HFFc6 (cell line): ENCODE measurements around the gene PIGR. TPM values are rescaled to one million over a fixed set of nuclear protein-coding genes. Genes with fewer than 3 reads are reported as not detected.

Source experiments
- DNase-seq: peaks from one replicate; pipeline ENCODE4 v3.0.0-alpha.2; 2018
- H3K27ac Mint-ChIP-seq: 2 replicates; pipeline ENCODE4 v1.8.0; 2020; ENCODE audit warnings: mild to moderate bottlenecking, mixed read lengths
- H3K27me3 Mint-ChIP-seq: 2 replicates; pipeline ENCODE4 v1.8.0; 2021; ENCODE audit warnings: mild to moderate bottlenecking, moderate library complexity, mixed read lengths; ENCODE audit not compliant: insufficient read depth
- H3K36me3 Mint-ChIP-seq: 2 replicates; pipeline ENCODE4 v1.8.0; 2021; ENCODE audit warnings: low read depth, mixed read lengths
- H3K4me1 Mint-ChIP-seq: 2 replicates; pipeline ENCODE4 v1.8.0; 2020; ENCODE audit warnings: low read depth, mixed read lengths
- H3K4me3 Mint-ChIP-seq: 2 replicates; pipeline ENCODE4 v1.8.0; 2020; ENCODE audit warnings: mild to moderate bottlenecking, moderate library complexity, mixed read lengths
- H3K9me3 Mint-ChIP-seq: 2 replicates; pipeline ENCODE4 v1.8.0; 2020; ENCODE audit warnings: mild to moderate bottlenecking, mixed read lengths
- CTCF ChIP-seq: fragments of 200-600 bp; sonication (generic); IDR thresholded peaks from 2 replicates; pipeline ENCODE4 v1.5.0; 2021; ENCODE audit warnings: antibody characterized with exemption, mild to moderate bottlenecking
- total RNA-seq, 6 experiments: library from RNA; stranded (reverse); fragmentation: NEBNext Ultra II Directional; extraction: Animal tissue kit (Norgen Biotek cat#: 25700); gene quantifications; 2 replicates in 1 of 6; 3 replicates in 5 of 6; pipeline ENCODE4 v1.2.3, GENCODE V29; 2021

PIGR gene
- total RNA-seq, 6 experiments from 2014 or later, result 0.14 to 0.26 TPM; not detected in 4

- no peaks in the 10 kb centered on the region for H3K36me3 Mint-ChIP-seq
- no peak for TF ChIP-seq CTCF
- no peaks in the 10 kb centered on the region for H3K27me3 Mint-ChIP-seq
- H3K27ac Mint-ChIP-seq, result no peak overlapping the region
- H3K9me3 Mint-ChIP-seq, result no peaks in the 10 kb centered on the region
- H3K4me3 Mint-ChIP-seq, result no peak overlapping the region
- no peak for DNase-seq
- H3K4me1 Mint-ChIP-seq, result peaks cover 90% of the 10 kb centered on the region
Measured at GRCh38 chr1:206893380-206893779, 52.9 kb downstream of the PIGR start.

GRCh38 chr1:206892351-206892984, 53.8 kb downstream of the PIGR start:
- H3K27ac Mint-ChIP-seq, result no peak overlapping the region
- H3K4me3 Mint-ChIP-seq, result no peak overlapping the region
- no peaks in the 10 kb centered on the region for H3K9me3 Mint-ChIP-seq
- peaks cover 90% of the 10 kb centered on the region for H3K4me1 Mint-ChIP-seq
- no peaks in the 10 kb centered on the region for H3K36me3 Mint-ChIP-seq
- peak; percentile 13 for DNase-seq
- no peaks in the 10 kb centered on the region for H3K27me3 Mint-ChIP-seq
- no peak for TF ChIP-seq CTCF

GRCh38 chr1:206891412-206891811, 54.9 kb downstream of the PIGR start:
- no peak for TF ChIP-seq CTCF
- no peak overlapping the region for H3K4me3 Mint-ChIP-seq

GRCh38 chr1:206890125-206891060, 55.9 kb downstream of the PIGR start:
- Mint-ChIP-seq H3K27ac (peak overlapping the region; percentile 81), H3K9me3 (no peaks in the 10 kb centered on the region), H3K27me3 (no peaks in the 10 kb centered on the region; the same call in 1 of the 2 replicates), H3K4me1 (peaks cover 78% of the 10 kb centered on the region), H3K4me3 (peak overlapping the region; percentile 28), H3K36me3 (no peaks in the 10 kb centered on the region)
- peak; percentile 43 for DNase-seq
- TF ChIP-seq CTCF, result no peak

More at GRCh38 chr1:206891412-206891811, 54.9 kb downstream of the PIGR start:
- Mint-ChIP-seq H3K36me3 (no peaks in the 10 kb centered on the region), H3K9me3 (no peaks in the 10 kb centered on the region), H3K27me3 (no peaks in the 10 kb centered on the region; the same call in 1 of the 2 replicates), H3K4me1 (peaks cover 88% of the 10 kb centered on the region), H3K27ac (peak overlapping the region; percentile 62)
- no peak for DNase-seq

- Mint-ChIP-seq H3K36me3 (no peaks in the 10 kb centered on the region), H3K9me3 (no peaks in the 10 kb centered on the region), H3K27me3 (no peaks in the 10 kb centered on the region; the same call in 1 of the 2 replicates), H3K4me1 (peaks cover 58% of the 10 kb centered on the region), H3K27ac (0 out of 2 replicates have a peak overlapping the region, but pooled peaks have one; percentile 21), H3K4me3 (no peak overlapping the region)
- DNase-seq, result peak; percentile 23
- no peak for TF ChIP-seq CTCF
Measured at GRCh38 chr1:206887701-206888100, 58.6 kb downstream of the PIGR start.
